ENCODE measurements around the gene LRRC30.
"Not testable (repeated sequence)": the region's sequence is repeated elsewhere in the genome, so short reads cannot be mapped to it uniquely, and the experiment has no call there.

Gene LRRC30

GRCh38 chr18:7230626-7231349 lies at the start of gene LRRC30:
LRRC30 (plus strand) TSS chr18:7231089; CDS start chr18:7231139, 50 bp downstream.
- Mint-ChIP-seq H3K9me3 (no peaks in the 10 kb centered on the region), H3K4me1 (no peaks in the 10 kb centered on the region), H3K4me3 (no peak within 1 kb of the TSS), H3K27ac (ENCODE audit: low read depth) (no peak within 1 kb of the TSS), H3K27me3 (no peaks in the 10 kb centered on the region), H3K36me3 (ENCODE audit: insufficient read depth) (no peaks in the 10 kb centered on the region)
- ATAC-seq (replicated peaks; ENCODE audit: extremely low read depth, poor library complexity, severe bottlenecking) (no peak), DNase-seq (ENCODE audit: low spot score in 2 of 2) (no peak)

- ATAC-seq (replicated peaks; ENCODE audit: extremely low read depth, poor library complexity, severe bottlenecking) (no peak), DNase-seq (ENCODE audit: low spot score in 2 of 2) (no peak)
- Mint-ChIP-seq H3K36me3 (ENCODE audit: insufficient read depth) (no peaks in the 10 kb centered on the region), H3K9me3 (peaks cover 13% of the 10 kb centered on the region), H3K27me3 (no peaks in the 10 kb centered on the region), H3K4me1 (no peaks in the 10 kb centered on the region), H3K27ac (ENCODE audit: low read depth) (no peak overlapping the region), H3K4me3 (no peak overlapping the region)
Measured at GRCh38 chr18:7185701-7186100, 45.2 kb upstream of the LRRC30 start.

DNA sequence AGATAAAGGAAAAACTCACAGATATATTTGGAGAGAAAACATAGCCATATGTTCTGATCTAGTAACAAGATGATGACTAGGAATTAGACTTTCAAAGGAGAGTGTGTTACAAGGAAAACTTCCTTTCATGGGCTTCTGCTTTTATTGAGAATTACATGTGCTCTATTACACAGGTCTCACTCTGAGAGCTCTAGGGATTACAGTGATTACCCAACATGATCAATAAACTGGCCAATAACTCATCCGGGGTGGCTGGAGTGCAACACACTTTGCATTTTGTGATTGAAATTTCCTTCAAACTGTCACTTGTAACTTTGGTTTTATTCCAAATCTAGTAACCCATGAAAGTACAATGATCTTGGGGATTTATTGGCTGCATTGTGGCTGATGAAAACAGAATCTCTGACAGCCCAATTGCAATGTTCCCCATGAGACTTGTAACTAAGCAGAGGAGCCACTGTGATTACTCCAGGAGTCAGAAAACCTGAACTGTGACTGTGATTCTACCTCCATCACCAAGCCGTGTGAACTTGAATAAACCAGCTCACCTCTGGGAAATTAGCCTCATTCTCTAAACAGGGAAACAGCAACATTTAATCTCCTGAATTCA lies 40.2 kb upstream of the LRRC30 start:
- peaks cover 10% of the 10 kb centered on the region for H3K9me3 Mint-ChIP-seq
- no peaks in the 10 kb centered on the region for H3K4me1 Mint-ChIP-seq
- no peaks in the 10 kb centered on the region for H3K27me3 Mint-ChIP-seq
- DNase-seq (ENCODE audit: low spot score in 2 of 2): no peak
- H3K36me3 Mint-ChIP-seq (ENCODE audit: insufficient read depth): no peaks in the 10 kb centered on the region
- no peak overlapping the region for H3K27ac Mint-ChIP-seq (ENCODE audit: low read depth)
- no peak for ATAC-seq (replicated peaks; ENCODE audit: extremely low read depth, poor library complexity, severe bottlenecking)
- no peak overlapping the region for H3K4me3 Mint-ChIP-seq

- no peaks in the 10 kb centered on the region for H3K27me3 Mint-ChIP-seq
- peaks cover 6% of the 10 kb centered on the region for H3K9me3 Mint-ChIP-seq
- H3K36me3 Mint-ChIP-seq (ENCODE audit: insufficient read depth): no peaks in the 10 kb centered on the region
- H3K27ac Mint-ChIP-seq (ENCODE audit: low read depth): no peak overlapping the region
- H3K4me3 Mint-ChIP-seq: no peak overlapping the region
- ATAC-seq (replicated peaks; ENCODE audit: extremely low read depth, poor library complexity, severe bottlenecking) (no peak), DNase-seq (ENCODE audit: low spot score in 2 of 2) (no peak)
- H3K4me1 Mint-ChIP-seq: no peaks in the 10 kb centered on the region
Measured at GRCh38 chr18:7191736-7192135, 39.2 kb upstream of the LRRC30 start.

DNA sequence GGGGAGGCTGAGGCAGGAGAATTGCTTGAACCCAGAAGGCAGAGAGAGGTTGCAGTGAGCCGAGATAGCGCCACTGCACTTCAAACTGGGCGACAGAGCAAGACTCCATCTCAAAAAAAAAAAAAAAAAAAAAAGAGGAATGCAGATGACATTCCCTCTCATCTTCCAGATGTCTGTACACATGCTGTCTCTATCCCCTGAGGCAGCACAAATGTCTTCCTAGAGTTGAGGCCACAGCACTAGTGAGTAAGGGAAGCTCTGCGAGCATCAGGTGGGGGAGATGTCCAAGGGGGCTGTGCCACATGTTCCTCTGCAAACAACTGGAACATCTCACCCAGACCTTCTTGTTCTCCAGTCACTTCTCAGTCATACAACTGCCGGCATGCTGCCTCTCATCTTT lies 35.6 kb upstream of the LRRC30 start:
- ATAC-seq (replicated peaks; ENCODE audit: extremely low read depth, poor library complexity, severe bottlenecking) (no peak), DNase-seq (ENCODE audit: low spot score in 2 of 2) (no peak)
- no peaks in the 10 kb centered on the region for H3K27me3 Mint-ChIP-seq
- H3K36me3 Mint-ChIP-seq (ENCODE audit: insufficient read depth): no peaks in the 10 kb centered on the region
- no peak overlapping the region for H3K27ac Mint-ChIP-seq (ENCODE audit: low read depth)
- no peaks in the 10 kb centered on the region for H3K4me1 Mint-ChIP-seq
- H3K4me3 Mint-ChIP-seq: no peak overlapping the region
- peaks cover 11% of the 10 kb centered on the region for H3K9me3 Mint-ChIP-seq

DNA sequence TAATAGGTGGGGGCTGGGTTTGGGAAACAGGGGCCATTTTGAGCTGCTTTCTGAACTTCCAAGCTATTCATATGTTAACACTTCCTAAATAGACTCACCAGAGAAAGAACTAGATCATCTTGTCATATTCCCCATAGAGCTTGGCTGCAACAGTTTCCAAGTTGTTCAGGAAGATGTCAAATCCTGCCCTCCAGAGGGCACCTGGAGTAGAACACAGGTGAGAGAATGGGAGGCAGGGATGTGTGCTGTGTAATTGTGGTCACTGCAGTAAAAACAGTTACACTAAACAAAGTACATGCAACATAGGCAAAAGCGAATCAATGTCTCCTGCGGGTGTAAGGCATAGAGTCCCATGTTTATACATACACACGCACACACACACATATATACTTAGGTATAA lies 34.5 kb upstream of the LRRC30 start:
- no peak for DNase-seq (ENCODE audit: low spot score in 2 of 2)
- Mint-ChIP-seq H3K9me3 (peaks cover 11% of the 10 kb centered on the region), H3K27me3 (no peaks in the 10 kb centered on the region), H3K27ac (ENCODE audit: low read depth) (no peak overlapping the region), H3K36me3 (ENCODE audit: insufficient read depth) (no peaks in the 10 kb centered on the region), H3K4me1 (no peaks in the 10 kb centered on the region), H3K4me3 (no peak overlapping the region)
- ATAC-seq (replicated peaks; ENCODE audit: extremely low read depth, poor library complexity, severe bottlenecking): no peak

DNA sequence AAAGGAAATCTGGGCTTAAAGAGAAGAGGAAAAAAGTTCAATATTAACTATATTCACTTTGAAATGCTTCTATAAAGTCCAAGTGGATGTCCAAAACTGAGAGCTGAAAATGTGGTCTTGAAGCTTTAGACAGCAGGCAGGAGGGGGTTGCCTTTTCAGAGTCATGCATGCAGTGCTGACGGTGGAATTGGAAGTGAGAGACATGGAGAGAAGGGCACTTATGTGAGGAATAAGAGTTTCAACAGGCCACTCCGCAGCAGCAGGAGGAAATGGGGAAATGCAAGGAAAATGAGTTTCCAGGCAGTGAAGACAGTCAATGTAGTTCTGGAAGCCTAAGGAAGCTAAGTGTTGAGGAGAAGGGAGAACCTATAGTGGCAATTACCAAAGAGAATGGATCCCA lies 33.0 kb upstream of the LRRC30 start:
- H3K27ac Mint-ChIP-seq (ENCODE audit: low read depth): no peak overlapping the region
- no peaks in the 10 kb centered on the region for H3K27me3 Mint-ChIP-seq
- DNase-seq (ENCODE audit: low spot score in 2 of 2): no peak
- no peaks in the 10 kb centered on the region for H3K4me1 Mint-ChIP-seq
- no peak for ATAC-seq (replicated peaks; ENCODE audit: extremely low read depth, poor library complexity, severe bottlenecking)
- H3K4me3 Mint-ChIP-seq: no peak overlapping the region
- H3K9me3 Mint-ChIP-seq: peaks cover 5% of the 10 kb centered on the region
- no peaks in the 10 kb centered on the region for H3K36me3 Mint-ChIP-seq (ENCODE audit: insufficient read depth)

DNA sequence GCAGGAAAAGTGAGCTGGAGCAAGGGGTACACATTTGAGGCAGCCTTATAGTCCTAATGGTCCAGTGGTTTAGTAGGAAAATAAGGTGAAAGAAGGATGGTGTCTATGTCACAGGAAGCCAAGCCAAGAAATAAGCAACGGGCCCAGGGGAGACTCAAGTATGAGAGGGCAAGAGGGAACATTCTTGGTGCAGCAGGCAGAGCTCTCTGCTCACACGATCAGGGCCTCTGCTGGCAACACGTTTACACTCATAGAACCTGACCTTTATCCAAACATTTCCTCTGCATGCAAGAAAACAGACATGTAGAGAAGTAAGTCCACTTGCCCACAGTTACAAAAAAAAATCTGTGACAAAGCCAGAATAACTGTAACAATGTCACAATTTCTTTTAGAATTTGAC lies 32.6 kb upstream of the LRRC30 start:
- Mint-ChIP-seq H3K27me3 (no peaks in the 10 kb centered on the region), H3K4me3 (no peak overlapping the region), H3K27ac (ENCODE audit: low read depth) (no peak overlapping the region), H3K9me3 (peaks cover 5% of the 10 kb centered on the region), H3K36me3 (ENCODE audit: insufficient read depth) (no peaks in the 10 kb centered on the region), H3K4me1 (no peaks in the 10 kb centered on the region)
- no peak for ATAC-seq (replicated peaks; ENCODE audit: extremely low read depth, poor library complexity, severe bottlenecking)
- DNase-seq (ENCODE audit: low spot score in 2 of 2): no peak

GRCh38 chr18:7201096-7201495 lies 29.8 kb upstream of the LRRC30 start:
- Mint-ChIP-seq H3K9me3 (peaks cover 5% of the 10 kb centered on the region), H3K27me3 (no peaks in the 10 kb centered on the region), H3K4me3 (no peak overlapping the region), H3K27ac (ENCODE audit: low read depth) (no peak overlapping the region), H3K36me3 (ENCODE audit: insufficient read depth) (no peaks in the 10 kb centered on the region), H3K4me1 (no peaks in the 10 kb centered on the region)
- DNase-seq (ENCODE audit: low spot score in 2 of 2) (no peak), ATAC-seq (replicated peaks; ENCODE audit: extremely low read depth, poor library complexity, severe bottlenecking) (no peak)

GRCh38 chr18:7202169-7202568 lies 28.7 kb upstream of the LRRC30 start:
- DNase-seq (ENCODE audit: low spot score in 2 of 2) (no peak), ATAC-seq (replicated peaks; ENCODE audit: extremely low read depth, poor library complexity, severe bottlenecking) (no peak)
- Mint-ChIP-seq H3K4me3 (no peak overlapping the region), H3K27ac (ENCODE audit: low read depth) (no peak overlapping the region), H3K36me3 (ENCODE audit: insufficient read depth) (no peaks in the 10 kb centered on the region), H3K27me3 (no peaks in the 10 kb centered on the region), H3K4me1 (no peaks in the 10 kb centered on the region), H3K9me3 (peaks cover 1% of the 10 kb centered on the region)

DNA sequence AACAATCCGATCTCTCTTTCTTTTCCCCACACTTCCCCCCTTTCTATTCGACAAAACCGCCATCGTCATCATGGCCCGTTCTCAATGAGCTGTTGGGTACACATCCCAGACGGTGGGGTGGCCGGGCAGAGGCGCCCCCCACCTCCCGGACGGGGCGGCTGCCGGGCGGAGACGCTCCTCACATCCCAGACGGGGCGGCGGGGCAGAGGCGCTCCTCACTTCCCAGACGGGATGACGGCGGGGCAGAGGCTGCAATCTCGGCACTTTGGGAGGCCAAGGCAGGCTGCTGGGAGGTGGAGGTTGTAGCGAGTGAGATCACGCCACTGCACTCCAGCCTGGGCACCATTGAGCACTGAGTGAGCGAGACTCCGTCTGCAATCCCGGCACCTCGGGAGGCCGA lies 27.3 kb upstream of the LRRC30 start:
- not testable (repeated sequence) for H3K4me3 Mint-ChIP-seq; ATAC-seq (replicated peaks; ENCODE audit: extremely low read depth, poor library complexity, severe bottlenecking); DNase-seq (ENCODE audit: low spot score in 2 of 2); H3K36me3 Mint-ChIP-seq (ENCODE audit: insufficient read depth); H3K4me1 Mint-ChIP-seq; H3K27ac Mint-ChIP-seq (ENCODE audit: low read depth); H3K9me3 Mint-ChIP-seq; H3K27me3 Mint-ChIP-seq

GRCh38 chr18:7205346-7205745 lies 25.5 kb upstream of the LRRC30 start:
- DNase-seq (ENCODE audit: low spot score in 2 of 2) (no peak), ATAC-seq (replicated peaks; ENCODE audit: extremely low read depth, poor library complexity, severe bottlenecking) (no peak)
- Mint-ChIP-seq H3K27ac (ENCODE audit: low read depth) (no peak overlapping the region), H3K9me3 (no peaks in the 10 kb centered on the region), H3K4me3 (no peak overlapping the region), H3K36me3 (ENCODE audit: insufficient read depth) (no peaks in the 10 kb centered on the region), H3K4me1 (no peaks in the 10 kb centered on the region), H3K27me3 (no peaks in the 10 kb centered on the region)

- ATAC-seq (replicated peaks; ENCODE audit: extremely low read depth, poor library complexity, severe bottlenecking) (no peak), DNase-seq (ENCODE audit: low spot score in 2 of 2) (no peak)
- Mint-ChIP-seq H3K27me3 (no peaks in the 10 kb centered on the region), H3K27ac (ENCODE audit: low read depth) (no peak overlapping the region), H3K4me3 (no peak overlapping the region), H3K9me3 (no peaks in the 10 kb centered on the region), H3K4me1 (no peaks in the 10 kb centered on the region), H3K36me3 (ENCODE audit: insufficient read depth) (no peaks in the 10 kb centered on the region)
Measured at GRCh38 chr18:7206217-7206616, 24.7 kb upstream of the LRRC30 start.
